Small intestine (tissue), 7 donors: ENCODE data around the gene TPT1. TPM values are rescaled to one million over a fixed set of nuclear protein-coding genes. Genes with fewer than 3 reads are reported as not detected.

Experiments
- DNase-seq, 2 donors: peaks; one replicate each; pipeline versions ENCODE4 v3.0.0 to v3.0.0-alpha.2; 2013
- FAIRE-seq: peaks from 2 replicates; lab custom pipeline; 2012; peaks lifted over from hg19 to GRCh38; lab: Jason Lieb, UNC
- H3K27ac ChIP-seq, 3 donors: one replicate each; pipeline ENCODE4 v1.5.1; 2013; ENCODE audit warnings: low read length in 2 of 3, mild to moderate bottlenecking in 2 of 3, control low read depth in 1 of 3, inconsistent platforms in 1 of 3, low read depth in 1 of 3, moderate library complexity in 1 of 3
- H3K27me3 ChIP-seq, 3 donors: one replicate each; pipeline ENCODE4 v1.6.1; 2013; ENCODE audit warnings: low read length in 3 of 3, inconsistent platforms in 1 of 3; ENCODE audit not compliant: control insufficient read depth in 3 of 3, insufficient read depth in 3 of 3
- H3K36me3 ChIP-seq, 3 donors: one replicate each; pipeline ENCODE4 v1.6.1; 2013; ENCODE audit warnings: low read length in 3 of 3, inconsistent platforms in 1 of 3, low read depth in 1 of 3, mild to moderate bottlenecking in 1 of 3, moderate library complexity in 1 of 3; ENCODE audit not compliant: control insufficient read depth in 3 of 3, insufficient read depth in 2 of 3
- H3K4me1 ChIP-seq, 3 donors: one replicate each; pipeline ENCODE4 v1.6.1; 2013; ENCODE audit warnings: low read length in 2 of 3, inconsistent platforms in 1 of 3, low read depth in 1 of 3, mild to moderate bottlenecking in 1 of 3, moderate library complexity in 1 of 3; ENCODE audit not compliant: control insufficient read depth in 3 of 3, insufficient read depth in 2 of 3
- H3K4me3 ChIP-seq, 3 donors: one replicate each; pipeline ENCODE4 v1.5.1; 2013; ENCODE audit warnings: low read length in 3 of 3, control low read depth in 1 of 3, inconsistent platforms in 1 of 3, low read depth in 1 of 3, mild to moderate bottlenecking in 1 of 3, moderate library complexity in 1 of 3
- H3K9me3 ChIP-seq, 2 donors: one replicate each; pipeline ENCODE4 v1.6.1; 2013; ENCODE audit warnings: low read depth in 1 of 2, low read length in 1 of 2; ENCODE audit not compliant: control insufficient read depth in 2 of 2, insufficient read depth in 1 of 2
- WGBS, 3 donors: extraction: QIAGEN DNeasy Blood & Tissue Kit; methylation state at CpG; one replicate each; pipeline ENCODE4 v1.1.7; 2013; 5-methylcytosine and 5-hydroxymethylcytosine counted together
- polyA plus RNA-seq, 4 donors: library from polyadenylated mRNA; stranded (reverse) in 3 of 4; unstranded in 1 of 4; fragments of 200-250 nt in 3 of 4; fragments of 120-200 nt in 1 of 4; gene quantifications; one replicate each; pipeline versions ENCODE4 v1.2.1 to v1.2.3, GENCODE V29; 2013
- donor health status: healthy with polysubstance abuse.
- donor health status: control.
- donor health status: control.
- donor health status: Bipolar disorder and iron deficiency.
- donor health status: healthy.

Gene TPT1
- polyA plus RNA-seq, 4 donors: 7,740 to 12,612 (median 10,208) TPM

DNA sequence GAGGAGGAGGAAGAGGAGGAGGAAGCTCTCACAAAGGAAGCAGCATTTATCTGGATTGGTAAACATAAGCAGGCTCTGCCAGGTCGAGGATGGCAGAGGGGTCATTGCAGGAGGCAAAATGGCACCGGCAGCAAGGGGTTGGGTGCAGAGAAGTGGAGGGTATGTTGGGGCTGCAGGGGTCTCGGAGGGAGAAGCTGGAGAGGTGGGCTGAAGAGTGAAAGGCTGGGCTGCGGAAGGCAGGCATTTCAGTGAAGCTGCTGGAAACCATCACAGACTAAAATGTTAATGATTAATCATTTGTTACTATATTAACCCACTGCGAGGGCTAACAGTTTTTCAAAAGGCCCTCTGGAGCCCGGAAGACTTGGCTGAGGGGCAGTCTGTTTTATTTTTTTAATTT is 24.6 kb downstream of the TPT1 start:
- no peaks in the 10 kb centered on the region for H3K27me3 ChIP-seq
- DNase-seq (peak in 1 of 2 donors; percentile 49), FAIRE-seq (no peak)
- peak overlapping the region in 2 of 3 donors; percentile 23 to 34 for H3K4me3 ChIP-seq
- WGBS, 3 donors: 10 to 40% (median 23%) methylated on average over 6 of the region's 6 CpGs
- no peaks in the 10 kb centered on the region for H3K36me3 ChIP-seq
- no peaks in the 10 kb centered on the region for H3K9me3 ChIP-seq
- H3K4me1 ChIP-seq: peaks cover 0 to 5% (median 0%) of the 10 kb centered on the region in 3 donors
- peak overlapping the region in 1 of 3 donors; percentile 49 for H3K27ac ChIP-seq

DNA sequence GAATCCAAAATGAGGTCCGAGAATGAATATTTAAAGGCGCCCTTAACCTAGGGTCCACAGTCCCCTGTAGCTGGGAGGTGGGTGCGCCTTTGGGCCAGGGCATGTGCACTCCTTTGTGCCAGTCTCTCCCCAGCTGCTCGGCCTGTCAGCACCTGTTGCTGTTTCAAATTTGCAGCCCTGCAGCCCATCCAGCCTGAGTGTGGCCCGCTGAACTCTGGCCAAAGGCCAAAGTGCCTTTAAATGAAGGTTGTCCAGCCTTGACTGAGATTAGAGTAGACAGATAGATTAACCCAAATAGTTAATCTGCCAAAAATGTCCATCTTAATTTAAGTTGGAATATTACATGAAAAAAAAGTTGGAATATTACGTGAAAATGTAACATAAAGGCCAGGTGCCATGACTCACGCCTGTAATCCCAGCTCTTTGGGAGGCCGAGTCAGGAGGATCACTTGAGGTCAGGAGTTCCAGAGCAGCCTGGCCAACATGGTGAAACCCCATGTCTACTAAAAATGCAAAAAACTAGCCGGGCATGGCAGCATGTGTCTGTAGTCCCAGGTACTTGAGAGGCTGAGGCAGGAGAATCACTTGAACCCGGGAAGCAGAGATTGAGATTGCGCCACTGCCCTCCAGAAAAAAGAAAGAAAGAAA is 25.3 kb downstream of the TPT1 start:
- Histone ChIP-seq H3K9me3 (no peaks in the 10 kb centered on the region), H3K27me3 (no peaks in the 10 kb centered on the region), H3K4me3 (no peak overlapping the region), H3K27ac (no peak overlapping the region), H3K36me3 (no peaks in the 10 kb centered on the region), H3K4me1 (peaks cover 0 to 8% (median 0%) of the 10 kb centered on the region in 3 donors)
- WGBS, 3 donors: 35 to 68% (median 45%) methylated on average over 11 of the region's 11 CpGs
- peak in 1 of 2 donors; percentile 56 for DNase-seq
- no peak for FAIRE-seq

DNA sequence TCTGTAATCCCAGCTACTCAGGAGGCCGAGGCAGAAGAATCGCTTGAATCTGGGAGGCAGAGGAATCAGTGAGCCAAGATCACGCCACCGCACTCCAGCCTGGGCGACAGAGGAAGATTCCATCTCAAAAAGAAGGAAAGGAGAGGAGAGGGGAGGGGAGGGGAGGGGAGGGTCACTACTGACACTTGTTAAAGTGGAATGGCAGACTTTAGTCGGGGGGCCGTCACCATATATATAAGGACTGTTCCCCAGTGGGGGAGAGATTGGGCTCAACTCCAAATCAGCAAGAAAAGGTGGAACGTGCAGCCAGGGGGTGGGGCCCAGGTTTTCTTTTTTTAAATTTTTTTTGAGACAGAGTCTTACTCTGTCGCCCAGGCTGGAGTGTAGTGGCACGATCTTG is 26.2 kb downstream of the TPT1 start:
- FAIRE-seq (no peak), DNase-seq (no peak)
- Histone ChIP-seq H3K36me3 (no peaks in the 10 kb centered on the region), H3K4me1 (peaks cover 0 to 9% (median 0%) of the 10 kb centered on the region in 3 donors), H3K27me3 (no peaks in the 10 kb centered on the region), H3K9me3 (no peaks in the 10 kb centered on the region), H3K27ac (no peak overlapping the region), H3K4me3 (no peak overlapping the region)
- WGBS, 3 donors: 85 to 91% (median 88%) methylated on average over 10 of the region's 10 CpGs

DNA sequence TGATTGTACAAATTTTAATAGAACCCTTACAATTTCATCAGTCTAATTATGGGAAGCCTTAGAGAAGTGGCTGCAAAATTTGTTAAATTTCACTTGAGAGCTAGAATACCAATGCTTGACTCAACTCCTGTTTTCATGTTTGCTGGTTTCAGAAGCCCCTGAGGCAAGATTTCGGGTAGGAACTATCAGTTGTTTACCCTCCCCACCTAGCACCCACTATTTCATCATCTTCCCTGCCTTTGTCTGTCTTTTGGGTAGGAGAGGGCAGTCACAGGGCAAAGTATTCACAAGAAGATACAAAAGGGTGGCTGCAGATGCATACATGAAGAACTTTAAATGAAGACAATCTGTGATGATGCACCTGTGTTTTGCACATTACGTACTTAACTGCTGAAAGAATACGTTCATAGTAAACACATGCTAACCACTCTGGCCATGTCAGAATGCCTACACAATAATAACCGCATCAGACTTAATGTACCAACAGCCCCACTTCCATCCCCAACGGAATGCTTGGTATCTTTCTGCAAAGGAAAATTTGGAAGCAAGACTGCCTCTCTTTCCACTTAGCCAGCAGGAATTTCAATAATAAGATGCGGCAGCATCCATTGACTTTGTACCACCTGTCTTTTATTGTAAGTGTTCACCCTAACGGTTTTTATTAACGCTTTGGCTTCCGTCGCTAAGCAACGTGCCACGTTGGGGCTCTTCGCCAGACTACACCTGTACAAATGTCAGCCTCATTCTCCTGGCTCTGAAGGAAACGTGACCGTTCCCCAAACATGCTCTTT is 30.4 kb downstream of the TPT1 start:
- FAIRE-seq: no peak

DNA sequence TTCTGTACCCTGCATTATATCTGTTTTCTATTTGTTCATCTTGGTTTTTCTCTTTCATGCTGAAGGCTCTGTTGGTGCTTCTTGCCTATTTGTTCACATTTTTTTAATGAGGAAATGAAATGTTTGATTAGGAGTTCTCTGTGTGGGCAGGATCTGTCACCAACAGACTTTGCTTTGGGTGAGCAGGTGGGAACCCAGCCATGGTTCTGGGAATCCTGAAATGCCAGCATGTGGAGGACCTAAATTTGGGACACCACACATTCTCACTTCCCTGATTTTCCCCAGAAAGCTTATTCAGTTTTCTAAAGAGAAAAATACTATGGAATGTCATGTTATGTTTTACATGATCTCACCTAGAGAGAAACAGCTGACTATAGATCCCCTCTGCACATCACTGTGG is 34.0 kb downstream of the TPT1 start:
- Histone ChIP-seq H3K36me3 (no peaks in the 10 kb centered on the region), H3K4me3 (no peak overlapping the region), H3K9me3 (no peaks in the 10 kb centered on the region), H3K27ac (no peak overlapping the region), H3K27me3 (peaks cover 0 to 5% (median 0%) of the 10 kb centered on the region in 3 donors), H3K4me1 (peaks cover 0 to 4% (median 0%) of the 10 kb centered on the region in 3 donors)
- DNase-seq (no peak), FAIRE-seq (no peak)

More for the DNA sequence above, 30.4 kb downstream of the TPT1 start:
- Histone ChIP-seq H3K4me1 (peaks cover 0 to 7% (median 0%) of the 10 kb centered on the region in 3 donors), H3K9me3 (no peaks in the 10 kb centered on the region), H3K27me3 (no peaks in the 10 kb centered on the region), H3K27ac (no peak overlapping the region), H3K4me3 (peak overlapping the region in 1 of 3 donors; percentile 43), H3K36me3 (no peaks in the 10 kb centered on the region)
- WGBS, 3 donors: 10 to 13% (median 12%) methylated on average over 15 of the region's 15 CpGs
- no peak for DNase-seq

DNA sequence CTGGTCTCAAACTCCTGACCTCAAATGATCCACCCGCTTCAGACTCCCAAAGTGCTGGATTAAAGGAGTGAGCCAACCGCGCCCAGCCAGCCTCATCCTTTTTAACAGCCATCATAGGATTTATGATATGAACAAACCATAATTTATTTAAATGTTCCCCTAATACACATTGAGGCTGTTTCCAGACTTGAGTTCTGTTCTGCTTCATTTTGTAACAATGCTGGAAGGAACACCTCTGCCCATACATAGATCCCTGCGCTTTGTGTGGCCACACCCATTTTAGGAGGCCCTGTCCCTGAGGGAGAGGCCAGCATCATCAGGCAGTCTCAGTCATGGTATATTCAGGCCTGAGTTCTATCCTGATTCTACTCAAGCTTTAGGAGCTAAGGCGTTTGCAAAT is 35.9 kb downstream of the TPT1 start:
- WGBS, 3 donors: 78 to 86% (median 85%) methylated on average over 5 of the region's 5 CpGs
- Histone ChIP-seq H3K36me3 (no peaks in the 10 kb centered on the region), H3K4me3 (no peak overlapping the region), H3K27me3 (peaks cover 0 to 17% (median 0%) of the 10 kb centered on the region in 3 donors), H3K9me3 (no peaks in the 10 kb centered on the region), H3K4me1 (no peaks in the 10 kb centered on the region), H3K27ac (no peak overlapping the region)
- FAIRE-seq (no peak), DNase-seq (no peak)

DNA sequence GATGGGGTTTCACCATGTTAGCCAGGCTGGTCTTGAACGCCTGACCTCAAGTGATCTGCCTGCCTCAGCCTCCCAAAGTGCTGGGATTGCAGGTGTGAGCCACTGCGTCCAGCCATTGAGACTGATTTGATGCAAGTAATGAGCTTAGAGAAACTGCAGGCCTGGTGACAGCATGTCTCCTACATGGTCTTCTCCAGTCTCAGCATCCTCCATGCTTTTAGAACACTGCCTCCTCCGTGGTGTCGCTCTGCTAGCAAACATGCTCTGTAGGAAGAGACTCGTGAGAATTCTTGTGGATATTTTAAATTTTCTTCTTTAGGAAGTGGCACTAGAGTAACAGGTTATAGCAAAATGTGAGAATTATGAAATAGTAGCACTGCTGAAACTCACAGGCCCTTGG is 37.1 kb downstream of the TPT1 start:
- Histone ChIP-seq H3K4me1 (no peaks in the 10 kb centered on the region), H3K27ac (no peak overlapping the region), H3K4me3 (no peak overlapping the region), H3K9me3 (no peaks in the 10 kb centered on the region), H3K36me3 (no peaks in the 10 kb centered on the region), H3K27me3 (peaks cover 0 to 20% (median 0%) of the 10 kb centered on the region in 3 donors)
- FAIRE-seq (no peak), DNase-seq (no peak)
- WGBS, 3 donors: 85 to 91% (median 89%) methylated on average over 5 of the region's 5 CpGs

DNA sequence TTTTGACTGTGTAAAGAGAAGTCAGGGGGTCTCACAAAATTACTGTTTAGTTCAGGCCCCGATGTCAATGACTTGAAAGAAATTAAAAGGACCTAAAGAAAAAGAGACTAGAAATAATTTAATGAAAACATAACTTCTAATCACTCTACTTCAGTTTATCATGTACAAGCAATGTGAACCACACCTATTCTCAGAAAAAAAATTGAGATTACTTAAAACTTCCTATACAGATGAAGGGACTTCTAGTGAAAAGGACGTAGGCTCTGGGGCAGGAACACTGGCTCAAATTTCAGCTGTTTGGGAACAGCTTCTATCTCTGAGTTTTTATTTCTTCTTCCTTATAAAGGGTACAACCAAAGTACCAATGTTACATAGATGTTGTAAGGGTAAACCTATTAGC is 38.0 kb downstream of the TPT1 start:
- H3K4me3 ChIP-seq: no peak overlapping the region
- FAIRE-seq: no peak
- WGBS, 3 donors: 72 to 79% (median 76%) methylated on average over 2 of the region's 2 CpGs
- no peak for DNase-seq
- H3K36me3 ChIP-seq: no peaks in the 10 kb centered on the region
- H3K27me3 ChIP-seq: peaks cover 0 to 20% (median 0%) of the 10 kb centered on the region in 3 donors
- no peak overlapping the region for H3K27ac ChIP-seq
- H3K9me3 ChIP-seq: no peaks in the 10 kb centered on the region
- H3K4me1 ChIP-seq: no peaks in the 10 kb centered on the region
